ENCODE measurements around the gene RGS2. TPM values are rescaled to one million over a fixed set of nuclear protein-coding genes. Genes with fewer than 3 reads are reported as not detected.

The RGS2 gene
- total RNA-seq, result 10 to 100 TPM in 1 of 4 donors, 1 to 10 TPM in 3; 1.2 to 14.6 (median 5.8) TPM

- no peaks in the 10 kb centered on the region for H3K9me3 ChIP-seq
- H3K4me3 ChIP-seq, result peak within 1 kb of the TSS; percentile 73 to 87 (median 80)
- DNase-seq (peak; percentile 80 to 86), ATAC-seq (peak; percentile 93)
- peak within 1 kb of the TSS; percentile 73 to 88 (median 82) for H3K27ac ChIP-seq
- intact Hi-C loops (cut with DNase I; ENCODE audit: low total_unique reads) (loop anchor here (5.0 kb wide), 1 partner anchor 299 kb away; the partner anchor contains the start of gene GLRX2), in situ Hi-C loops (cut with MboI; ENCODE audit: low sequenced_read_pairs in 4 of 4) (loop anchor here in 2 of 4 donors (25.0 kb wide), 2 partner anchors 204 to 304 kb away; partner anchors contain the start of genes CDC73 (in 2 of the 2) and GLRX2 (in 2 of the 2))
- no peaks in the 10 kb centered on the region for H3K27me3 ChIP-seq
- peaks cover 12 to 19% of the 10 kb centered on the region in 2 donors for H3K4me1 ChIP-seq
- TF ChIP-seq CTCF (IDR thresholded peaks at IDR 0.05 in 4 of 5, conservative IDR thresholded peaks at IDR 0.05 in 1 of 5) (peak in 1 of 5 experiments; percentile 12), POLR2A (IDR thresholded peaks at IDR 0.05) (peak; percentile 88 to 98)
- no peaks in the 10 kb centered on the region for H3K36me3 ChIP-seq
Measured at GRCh38 chr1:192808518-192809306, at the start of gene RGS2. Gene RGS2 (plus strand): TSS chr1:192809039. CDS start chr1:192809072, 33 bp downstream.

GRCh38 chr1:192759104-192759503, 49.7 kb upstream of the RGS2 start:
- no peak overlapping the region for H3K4me3 ChIP-seq
- no peak for ATAC-seq
- intact Hi-C loops (cut with DNase I; ENCODE audit: low total_unique reads) (no loop called here), in situ Hi-C loops (cut with MboI; ENCODE audit: low sequenced_read_pairs in 4 of 4) (no loop called here)
- no peaks in the 10 kb centered on the region for H3K4me1 ChIP-seq
- DNase-seq, result no peak
- no peak overlapping the region for H3K27ac ChIP-seq
- H3K27me3 ChIP-seq, result no peaks in the 10 kb centered on the region
- no peaks in the 10 kb centered on the region for H3K9me3 ChIP-seq
- H3K36me3 ChIP-seq, result no peaks in the 10 kb centered on the region
- TF ChIP-seq CTCF (IDR thresholded peaks at IDR 0.05 in 4 of 5, conservative IDR thresholded peaks at IDR 0.05 in 1 of 5), result no peak
- no peak for TF ChIP-seq POLR2A (IDR thresholded peaks at IDR 0.05)

GRCh38 chr1:192762265-192762664, 46.6 kb upstream of the RGS2 start:
- TF ChIP-seq POLR2A (IDR thresholded peaks at IDR 0.05), result no peak
- no peak for TF ChIP-seq CTCF (IDR thresholded peaks at IDR 0.05 in 4 of 5, conservative IDR thresholded peaks at IDR 0.05 in 1 of 5)
- in situ Hi-C loops (cut with MboI; ENCODE audit: low sequenced_read_pairs in 4 of 4) (no loop called here), intact Hi-C loops (cut with DNase I; ENCODE audit: low total_unique reads) (no loop called here)
- H3K27me3 ChIP-seq, result no peaks in the 10 kb centered on the region
- no peaks in the 10 kb centered on the region for H3K9me3 ChIP-seq
- DNase-seq (no peak), ATAC-seq (no peak)
- no peaks in the 10 kb centered on the region for H3K4me1 ChIP-seq
- no peak overlapping the region for H3K4me3 ChIP-seq
- no peaks in the 10 kb centered on the region for H3K36me3 ChIP-seq
- H3K27ac ChIP-seq, result no peak overlapping the region

- Histone ChIP-seq H3K27me3 (no peaks in the 10 kb centered on the region), H3K9me3 (no peaks in the 10 kb centered on the region), H3K27ac (no peak overlapping the region), H3K4me1 (no peaks in the 10 kb centered on the region), H3K4me3 (no peak overlapping the region), H3K36me3 (no peaks in the 10 kb centered on the region)
- intact Hi-C loops (cut with DNase I; ENCODE audit: low total_unique reads), result no loop called here
- in situ Hi-C loops (cut with MboI; ENCODE audit: low sequenced_read_pairs in 4 of 4), result no loop called here
- ATAC-seq (no peak), DNase-seq (no peak)
- TF ChIP-seq CTCF (IDR thresholded peaks at IDR 0.05 in 4 of 5, conservative IDR thresholded peaks at IDR 0.05 in 1 of 5) (no peak), POLR2A (IDR thresholded peaks at IDR 0.05) (no peak)
Measured at GRCh38 chr1:192763243-192763642, 45.6 kb upstream of the RGS2 start.
